Measurements from ENCODE around the gene ST6GALNAC4. TPM values are rescaled to one million over a fixed set of nuclear protein-coding genes. Genes with fewer than 3 reads are reported as not detected.

The ST6GALNAC4 gene
- total RNA-seq, 4 donors from 2014 or later: 25.2 to 49.7 (median 31.7) TPM

DNA sequence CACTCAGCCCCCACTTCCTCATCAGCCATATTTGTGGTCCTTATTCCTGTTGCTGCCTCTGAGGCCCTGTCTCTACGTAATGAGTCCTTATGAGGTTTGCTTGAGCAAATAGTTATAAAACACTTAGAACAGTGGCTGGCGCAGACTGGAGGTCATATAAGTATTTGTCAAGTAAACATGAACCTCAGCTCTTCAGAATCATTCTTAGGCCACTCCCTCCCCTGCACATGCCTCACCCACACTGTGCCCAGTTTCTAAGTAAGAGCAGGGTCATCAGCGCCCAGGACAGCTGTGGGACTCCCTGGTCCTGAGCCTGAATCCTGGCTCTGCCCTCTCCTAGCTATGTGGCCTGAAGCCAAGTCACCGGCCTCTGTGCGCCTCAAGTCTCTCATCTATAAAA, 4.0 kb downstream of the ST6GALNAC4 start:
- H3K4me3 ChIP-seq: no peak overlapping the region
- peaks cover 0 to 37% (median 19%) of the 10 kb centered on the region in 3 donors for H3K4me1 ChIP-seq
- no peaks in the 10 kb centered on the region for H3K9me3 ChIP-seq
- H3K27ac ChIP-seq: no peak overlapping the region
- no peaks in the 10 kb centered on the region for H3K27me3 ChIP-seq
- 76 to 88% methylated on average over 3 to 4 of the region's 5 CpGs for whole genome bisulfite sequencing, 2 donors (ENCODE audit: low coverage in 1 of 2)
- H3K36me3 ChIP-seq: peaks cover 0 to 62% of the 10 kb centered on the region in 2 donors
- no peak for TF ChIP-seq EP300 (IDR thresholded peaks at IDR 0.05)
- TF ChIP-seq POLR2A (IDR thresholded peaks at IDR 0.05): no peak
- TF ChIP-seq, protein P1, sequence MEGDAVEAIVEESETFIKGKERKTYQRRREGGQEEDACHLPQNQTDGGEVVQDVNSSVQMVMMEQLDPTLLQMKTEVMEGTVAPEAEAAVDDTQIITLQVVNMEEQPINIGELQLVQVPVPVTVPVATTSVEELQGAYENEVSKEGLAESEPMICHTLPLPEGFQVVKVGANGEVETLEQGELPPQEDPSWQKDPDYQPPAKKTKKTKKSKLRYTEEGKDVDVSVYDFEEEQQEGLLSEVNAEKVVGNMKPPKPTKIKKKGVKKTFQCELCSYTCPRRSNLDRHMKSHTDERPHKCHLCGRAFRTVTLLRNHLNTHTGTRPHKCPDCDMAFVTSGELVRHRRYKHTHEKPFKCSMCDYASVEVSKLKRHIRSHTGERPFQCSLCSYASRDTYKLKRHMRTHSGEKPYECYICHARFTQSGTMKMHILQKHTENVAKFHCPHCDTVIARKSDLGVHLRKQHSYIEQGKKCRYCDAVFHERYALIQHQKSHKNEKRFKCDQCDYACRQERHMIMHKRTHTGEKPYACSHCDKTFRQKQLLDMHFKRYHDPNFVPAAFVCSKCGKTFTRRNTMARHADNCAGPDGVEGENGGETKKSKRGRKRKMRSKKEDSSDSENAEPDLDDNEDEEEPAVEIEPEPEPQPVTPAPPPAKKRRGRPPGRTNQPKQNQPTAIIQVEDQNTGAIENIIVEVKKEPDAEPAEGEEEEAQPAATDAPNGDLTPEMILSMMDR (IDR thresholded peaks at IDR 0.05): no peak
- no peak for TF ChIP-seq POLR2AphosphoS5 (IDR thresholded peaks at IDR 0.05)
- ATAC-seq: no peak

DNA sequence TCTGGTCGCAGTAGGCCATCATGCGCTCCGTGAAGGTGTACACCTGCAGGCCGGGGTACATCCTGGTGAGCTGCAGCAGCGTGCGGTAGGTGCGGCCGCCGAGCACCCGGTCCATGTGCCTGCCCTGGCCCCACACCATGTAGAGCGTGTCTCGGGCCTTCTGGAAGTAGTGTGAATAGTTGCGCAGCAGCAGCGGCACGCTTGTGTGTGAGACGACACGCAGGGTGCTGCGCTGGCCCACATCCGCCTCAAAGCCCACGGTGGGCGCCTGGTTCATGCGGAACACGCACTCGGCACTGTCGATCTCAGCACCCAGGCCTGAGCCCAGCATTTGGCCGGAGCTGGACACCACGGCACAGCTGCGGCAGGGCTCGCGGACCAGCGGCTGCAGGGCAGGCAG, 4.5 kb downstream of the ST6GALNAC4 start:
- ATAC-seq: no peak
- no peaks in the 10 kb centered on the region for H3K27me3 ChIP-seq
- TF ChIP-seq POLR2AphosphoS5 (IDR thresholded peaks at IDR 0.05): no peak
- TF ChIP-seq, protein P1 (IDR thresholded peaks at IDR 0.05): no peak
- TF ChIP-seq EP300 (IDR thresholded peaks at IDR 0.05): no peak
- TF ChIP-seq POLR2A (IDR thresholded peaks at IDR 0.05): no peak
- no peak overlapping the region for H3K27ac ChIP-seq
- H3K9me3 ChIP-seq: no peaks in the 10 kb centered on the region
- H3K4me1 ChIP-seq: peaks cover 0 to 33% (median 13%) of the 10 kb centered on the region in 3 donors
- H3K36me3 ChIP-seq: peaks cover 0 to 65% of the 10 kb centered on the region in 2 donors
- no peak overlapping the region for H3K4me3 ChIP-seq
- WGBS, 2 donors (ENCODE audit: low coverage in 1 of 2): 92 to 100% methylated on average over 1 to 5 of the region's 31 CpGs

DNA sequence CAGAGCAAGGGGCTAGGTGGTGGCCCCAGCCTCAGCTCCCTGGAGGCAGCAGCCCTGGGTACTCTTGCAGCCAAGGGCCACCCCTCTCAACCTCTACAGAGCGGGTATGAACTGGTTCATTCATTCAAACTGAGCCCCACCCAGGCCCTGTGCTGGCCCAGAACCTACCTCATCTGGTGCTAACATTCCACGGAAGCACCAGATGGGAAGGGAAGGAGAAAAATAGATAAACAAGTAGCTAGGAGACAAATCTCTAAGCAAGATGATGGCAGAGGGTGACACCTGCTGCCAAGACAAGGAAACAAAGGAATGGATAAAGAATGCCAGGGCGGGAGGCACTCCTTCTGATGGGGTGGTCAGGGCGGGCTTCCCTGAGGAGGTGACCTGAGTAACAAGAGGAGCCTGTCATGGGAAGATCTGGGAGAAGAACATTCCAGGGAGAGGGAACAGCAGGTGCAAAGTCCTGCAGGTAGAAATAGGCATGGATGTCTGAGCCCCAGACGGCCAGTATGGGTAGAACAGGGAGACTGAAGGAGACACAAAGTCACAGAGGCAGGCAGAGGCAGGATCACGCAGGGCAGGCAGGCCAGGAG, 6.1 kb downstream of the ST6GALNAC4 start:
- no peaks in the 10 kb centered on the region for H3K9me3 ChIP-seq
- H3K4me1 ChIP-seq: peaks cover 0 to 36% (median 17%) of the 10 kb centered on the region in 3 donors
- ATAC-seq: no peak
- no peaks in the 10 kb centered on the region for H3K27me3 ChIP-seq
- H3K36me3 ChIP-seq: peaks cover 0 to 65% of the 10 kb centered on the region in 2 donors
- H3K4me3 ChIP-seq: no peak overlapping the region
- TF ChIP-seq POLR2A (IDR thresholded peaks at IDR 0.05): no peak
- TF ChIP-seq POLR2AphosphoS5 (IDR thresholded peaks at IDR 0.05): no peak
- TF ChIP-seq, protein P1 (IDR thresholded peaks at IDR 0.05): no peak
- TF ChIP-seq EP300 (IDR thresholded peaks at IDR 0.05): no peak
- no peak overlapping the region for H3K27ac ChIP-seq
- 61 to 80% methylated on average over 3 to 4 of the region's 6 CpGs for WGBS, 2 donors (ENCODE audit: low coverage in 1 of 2)

DNA sequence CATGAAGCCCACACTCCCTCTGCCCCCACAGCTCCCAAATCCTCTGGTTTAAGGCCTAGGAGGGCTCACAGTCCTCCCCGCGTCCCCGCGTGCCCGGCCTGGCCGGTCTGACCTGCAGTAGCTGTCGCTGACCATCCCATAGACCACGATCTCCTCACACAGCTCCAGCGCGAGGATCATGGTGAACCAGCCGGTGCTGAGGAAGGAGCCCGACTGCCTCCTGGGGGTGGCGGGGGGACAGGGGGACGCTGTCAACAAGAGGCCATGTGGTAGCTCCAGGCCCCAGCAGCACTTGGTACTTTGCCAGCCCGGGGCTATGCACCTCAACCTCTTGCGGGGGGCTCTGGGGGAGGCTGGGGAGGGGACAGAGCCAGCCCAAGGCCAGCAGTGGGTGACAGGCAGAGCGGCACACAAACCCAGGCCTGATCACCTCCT, 7.0 kb downstream of the ST6GALNAC4 start:
- 100% methylated on average over 1 of the region's 17 CpGs; no CpG with 5 or more reads in 1 of the 2 donors for WGBS, 2 donors (ENCODE audit: low coverage in 1 of 2)
- H3K9me3 ChIP-seq: no peaks in the 10 kb centered on the region
- H3K27ac ChIP-seq: no peak overlapping the region
- peaks cover 0 to 64% of the 10 kb centered on the region in 2 donors for H3K36me3 ChIP-seq
- TF ChIP-seq, protein P1 (IDR thresholded peaks at IDR 0.05): no peak
- H3K4me3 ChIP-seq: no peak overlapping the region
- peaks cover 0 to 36% (median 17%) of the 10 kb centered on the region in 3 donors for H3K4me1 ChIP-seq
- no peaks in the 10 kb centered on the region for H3K27me3 ChIP-seq
- no peak for ATAC-seq

DNA sequence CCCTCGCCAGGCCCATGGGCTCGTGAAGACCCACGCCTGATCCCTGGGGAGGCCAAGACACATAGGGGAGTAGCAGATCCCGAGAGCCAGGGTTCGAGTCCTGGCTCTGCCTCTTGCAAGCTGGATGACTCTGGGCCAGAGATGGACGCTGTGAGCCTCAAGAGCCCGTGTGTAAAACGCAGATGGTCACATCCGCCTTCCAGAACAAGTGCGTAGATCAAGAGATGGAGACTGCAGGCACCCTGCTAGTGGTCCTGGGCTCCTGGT, 8.2 kb downstream of the ST6GALNAC4 start:
- Histone ChIP-seq H3K4me1 (peaks cover 0 to 44% (median 29%) of the 10 kb centered on the region in 3 donors), H3K27ac (no peak overlapping the region), H3K27me3 (no peaks in the 10 kb centered on the region), H3K36me3 (peaks cover 0 to 55% of the 10 kb centered on the region in 2 donors), H3K4me3 (no peak overlapping the region), H3K9me3 (no peaks in the 10 kb centered on the region)
- TF ChIP-seq EP300 (IDR thresholded peaks at IDR 0.05): no peak
- TF ChIP-seq, protein P1 (IDR thresholded peaks at IDR 0.05): no peak
- TF ChIP-seq POLR2AphosphoS5 (IDR thresholded peaks at IDR 0.05): no peak
- TF ChIP-seq POLR2A (IDR thresholded peaks at IDR 0.05): no peak
- WGBS, 2 donors (ENCODE audit: low coverage in 1 of 2): 81 to 94% methylated on average over 3 to 7 of the region's 10 CpGs
- ATAC-seq: no peak
